HG03342 (cell line): Measurements from ENCODE around the gene XXYLT1.

Experiments
- ATAC-seq: cut with Tn5 transposase; IDR thresholded peaks from one replicate; pipeline ENCODE4 v1.9.1; 2021; ENCODE audit warnings: mild to moderate bottlenecking, moderate library complexity; ENCODE audit not compliant: unreplicated experiment

The XXYLT1 gene

DNA sequence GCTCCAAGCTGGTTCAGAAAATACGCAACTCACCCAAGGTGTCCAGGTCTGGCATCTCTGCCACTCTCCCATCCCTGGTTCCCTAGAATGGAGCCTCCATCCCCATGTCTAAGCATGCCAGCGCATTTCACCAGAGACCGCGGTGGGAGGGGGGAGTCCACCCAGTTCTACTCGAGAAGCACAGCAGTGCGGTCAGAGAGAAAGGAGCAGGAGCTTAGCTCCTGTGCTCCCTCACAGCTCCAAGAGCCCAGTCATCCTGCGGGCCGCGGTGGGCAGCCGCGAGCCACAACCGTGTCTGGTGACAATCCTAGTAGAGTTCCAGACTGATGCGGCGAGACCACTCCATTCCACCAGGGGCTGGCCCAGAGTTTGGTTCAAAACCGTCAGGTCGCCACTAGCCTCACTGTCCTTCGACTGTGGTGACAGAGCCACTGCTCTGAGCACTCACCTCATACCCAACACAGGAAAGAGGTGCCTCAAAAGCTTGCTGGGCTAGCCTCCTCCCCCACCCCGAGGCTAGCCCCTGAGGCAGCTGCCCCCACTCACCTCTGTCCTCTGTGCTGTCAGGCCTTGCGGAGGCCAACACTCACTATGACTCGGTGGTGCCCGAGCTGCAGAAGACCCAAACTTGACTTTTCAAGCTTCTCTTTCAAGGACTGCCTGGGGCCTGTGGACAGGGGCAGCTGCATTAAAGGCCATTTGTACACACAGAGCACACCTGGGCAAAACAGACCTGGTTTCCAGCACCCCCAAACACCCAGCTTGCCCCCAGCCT is 185.4 kb downstream of the XXYLT1 start:
- ATAC-seq = no peak

DNA sequence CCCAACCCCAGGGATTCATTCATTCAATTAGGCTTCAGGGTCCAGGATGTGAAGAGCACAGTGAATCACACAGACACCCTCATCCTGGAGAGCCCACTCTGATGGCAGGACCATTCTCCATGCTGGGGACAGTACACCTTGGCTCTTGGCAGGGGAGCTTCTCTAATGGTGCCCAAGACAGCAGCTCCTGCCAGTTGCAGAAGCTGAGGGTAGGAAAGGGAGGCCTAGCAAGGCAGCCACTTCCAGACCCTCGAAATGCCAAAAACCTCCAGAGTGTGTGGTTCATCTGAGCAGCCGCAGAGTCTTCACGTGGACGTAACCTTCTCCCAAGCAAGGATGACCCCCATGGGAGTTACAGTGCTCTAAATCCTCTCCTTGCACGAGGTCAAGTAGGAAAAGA is 186.2 kb downstream of the XXYLT1 start:
- no peak for ATAC-seq

DNA sequence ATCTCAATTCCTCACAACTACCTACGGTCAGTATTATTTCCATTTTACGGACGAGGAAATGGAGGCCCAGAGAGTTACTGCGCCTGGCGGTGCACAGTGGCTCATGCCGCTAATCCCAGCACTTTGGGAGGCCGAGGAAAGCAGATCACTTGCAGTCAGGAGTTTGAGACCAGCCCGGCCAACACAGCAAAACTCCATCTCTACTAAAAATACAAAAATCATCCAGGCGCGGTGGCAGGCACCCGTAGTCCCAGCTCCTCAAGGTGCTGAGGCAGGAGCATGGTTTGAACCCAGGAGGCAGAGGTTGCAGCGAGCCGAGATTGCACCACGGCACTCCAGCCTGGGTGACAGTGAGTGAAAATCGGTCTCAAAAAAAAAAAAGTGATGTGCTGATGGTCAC is 187.3 kb downstream of the XXYLT1 start:
- ATAC-seq = no peak

DNA sequence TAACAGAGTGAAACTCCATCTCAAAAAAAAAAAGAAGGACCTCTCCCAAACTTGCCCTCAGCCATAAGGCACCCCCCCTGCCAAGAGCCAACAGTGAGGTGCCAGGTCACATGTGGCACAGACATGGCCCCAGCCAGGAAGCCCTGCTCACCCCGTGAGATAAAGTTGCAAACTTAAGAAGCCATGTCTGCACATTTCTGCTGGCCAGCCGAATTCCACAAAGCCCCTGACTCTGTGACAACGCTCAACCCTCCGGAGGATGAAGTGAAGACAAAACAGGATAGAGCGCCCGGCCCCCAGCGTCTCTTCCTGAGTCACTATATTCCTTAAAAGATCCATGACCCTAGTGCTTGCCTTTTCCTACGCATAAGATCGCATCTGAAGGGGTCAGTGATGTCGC is 188.1 kb downstream of the XXYLT1 start:
- no peak for ATAC-seq

DNA sequence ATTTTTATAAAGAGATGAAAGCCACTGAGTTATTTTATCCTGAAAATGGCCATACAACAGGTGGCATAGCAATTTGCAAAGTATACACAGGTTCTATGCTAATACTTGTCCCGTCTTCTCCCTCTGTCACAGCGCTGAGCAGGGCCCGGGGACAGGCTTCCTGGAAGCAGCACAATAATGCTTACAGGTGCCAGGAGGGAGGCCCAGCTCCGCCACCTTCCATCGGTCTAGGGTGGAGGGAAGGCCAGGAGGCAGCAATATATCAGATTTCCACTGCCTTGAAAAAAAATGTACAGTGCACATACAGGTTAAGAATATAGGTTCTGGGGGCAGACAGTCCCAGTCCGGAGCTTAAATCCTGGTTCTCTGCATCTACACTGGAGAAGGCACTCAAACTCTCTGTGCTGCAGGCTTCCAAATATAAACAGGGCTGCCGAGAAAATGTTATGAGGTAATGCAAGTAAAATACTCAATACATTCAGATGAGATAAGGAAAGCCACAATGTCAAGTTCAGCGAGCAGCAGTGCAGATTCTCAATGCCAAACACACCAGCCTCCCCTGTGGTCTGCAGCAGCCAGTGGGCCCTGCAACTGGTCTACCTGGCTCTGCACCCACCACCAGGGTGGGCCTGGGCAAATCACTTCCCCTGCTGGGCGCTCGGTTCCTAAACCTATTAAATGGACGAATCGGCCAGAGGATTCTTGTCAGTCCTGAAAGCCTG is 189.6 kb downstream of the XXYLT1 start:
- ATAC-seq = no peak

DNA sequence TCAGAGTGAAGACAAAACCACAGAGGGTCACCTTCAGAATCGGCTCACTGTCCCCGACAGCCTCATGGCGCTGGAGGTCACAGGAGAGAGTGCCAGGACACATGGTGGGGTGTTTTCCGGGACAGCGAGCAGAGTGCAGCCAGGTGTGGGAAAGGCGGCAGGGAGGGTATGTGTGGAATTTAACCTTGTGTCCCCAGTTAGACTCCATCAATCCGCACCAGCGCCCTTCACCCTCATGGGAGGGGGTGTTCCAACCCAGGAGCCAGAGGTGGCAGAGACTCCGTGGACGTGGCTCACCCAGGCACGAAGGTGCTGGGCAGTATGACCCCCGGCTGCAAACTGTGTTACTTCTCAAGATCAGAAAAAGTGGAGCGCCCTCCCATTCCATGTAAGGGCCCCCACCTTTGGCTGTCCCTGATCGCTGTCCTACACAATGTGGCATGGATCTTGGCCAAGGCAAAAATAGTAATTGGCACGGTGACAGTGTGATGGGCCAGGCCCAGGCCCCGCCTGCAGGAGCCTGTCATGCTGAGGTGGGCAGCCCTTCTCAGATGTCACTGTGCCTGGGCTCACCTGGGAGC is 190.3 kb downstream of the XXYLT1 start:
- no peak for ATAC-seq

DNA sequence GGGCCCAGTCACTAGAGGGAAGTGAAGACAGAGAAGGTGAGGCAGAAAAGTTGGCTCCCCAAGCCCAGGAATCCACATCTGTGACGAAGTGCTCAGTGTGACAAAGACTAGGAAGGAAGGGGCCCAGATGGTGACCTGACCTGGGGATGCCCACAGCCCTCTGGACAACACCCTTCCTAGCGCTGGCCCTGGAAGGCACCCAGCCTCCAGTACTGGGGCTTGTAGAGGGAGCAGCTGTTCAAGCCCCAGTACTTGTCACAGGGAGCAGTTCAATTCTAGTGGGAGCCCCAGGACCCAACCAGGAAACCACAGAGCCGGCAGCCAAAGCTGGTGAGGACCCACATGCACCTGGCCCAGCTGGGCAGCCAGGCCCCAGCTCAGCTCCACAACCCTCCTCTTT is 190.8 kb downstream of the XXYLT1 start:
- ATAC-seq = no peak

DNA sequence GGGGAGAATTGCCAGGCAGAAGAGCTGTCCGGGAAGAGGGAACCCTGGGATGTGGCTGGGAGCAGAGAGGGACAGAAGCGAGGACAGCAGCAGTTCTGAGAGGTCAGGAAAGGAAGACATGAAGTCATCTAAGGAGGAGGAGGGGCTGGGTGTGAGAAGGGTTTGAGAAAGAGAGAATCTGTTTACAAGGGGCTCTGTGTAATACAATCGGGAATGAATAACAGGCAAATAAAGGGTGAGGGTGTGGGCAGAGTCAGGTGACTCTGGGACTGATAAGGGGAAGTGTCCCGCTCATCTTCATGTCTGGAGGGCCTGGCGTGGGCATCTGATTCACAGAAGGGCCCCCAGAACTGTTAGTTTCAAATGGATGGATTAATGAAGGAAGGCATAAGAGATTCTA is 191.3 kb downstream of the XXYLT1 start:
- no peak for ATAC-seq

DNA sequence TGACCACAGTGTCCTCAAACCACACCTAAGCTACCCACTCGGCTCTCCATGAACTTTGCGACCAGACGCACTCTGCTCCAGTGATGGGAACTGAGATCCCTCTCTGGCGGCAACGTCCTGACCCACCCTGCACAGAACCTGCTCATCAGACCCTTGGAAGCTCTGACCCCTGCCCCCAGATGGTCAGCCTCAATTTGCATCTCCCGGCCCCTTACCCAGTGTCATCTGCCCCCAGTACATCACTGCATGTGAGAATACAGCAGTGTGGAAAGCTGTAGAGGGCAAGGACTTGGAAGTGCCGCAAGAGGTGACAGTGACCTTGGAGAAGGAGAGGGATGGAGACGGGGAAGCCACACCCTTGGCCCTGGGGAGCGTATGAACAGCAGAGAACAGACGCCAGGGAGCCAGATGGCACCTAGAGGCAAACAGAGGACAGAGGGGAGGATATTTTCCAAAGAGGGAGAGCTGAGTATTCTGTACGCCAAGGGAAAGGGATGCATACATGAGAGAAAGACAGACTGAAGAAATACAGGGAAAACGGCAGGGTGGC is 192.0 kb downstream of the XXYLT1 start:
- ATAC-seq = no peak

DNA sequence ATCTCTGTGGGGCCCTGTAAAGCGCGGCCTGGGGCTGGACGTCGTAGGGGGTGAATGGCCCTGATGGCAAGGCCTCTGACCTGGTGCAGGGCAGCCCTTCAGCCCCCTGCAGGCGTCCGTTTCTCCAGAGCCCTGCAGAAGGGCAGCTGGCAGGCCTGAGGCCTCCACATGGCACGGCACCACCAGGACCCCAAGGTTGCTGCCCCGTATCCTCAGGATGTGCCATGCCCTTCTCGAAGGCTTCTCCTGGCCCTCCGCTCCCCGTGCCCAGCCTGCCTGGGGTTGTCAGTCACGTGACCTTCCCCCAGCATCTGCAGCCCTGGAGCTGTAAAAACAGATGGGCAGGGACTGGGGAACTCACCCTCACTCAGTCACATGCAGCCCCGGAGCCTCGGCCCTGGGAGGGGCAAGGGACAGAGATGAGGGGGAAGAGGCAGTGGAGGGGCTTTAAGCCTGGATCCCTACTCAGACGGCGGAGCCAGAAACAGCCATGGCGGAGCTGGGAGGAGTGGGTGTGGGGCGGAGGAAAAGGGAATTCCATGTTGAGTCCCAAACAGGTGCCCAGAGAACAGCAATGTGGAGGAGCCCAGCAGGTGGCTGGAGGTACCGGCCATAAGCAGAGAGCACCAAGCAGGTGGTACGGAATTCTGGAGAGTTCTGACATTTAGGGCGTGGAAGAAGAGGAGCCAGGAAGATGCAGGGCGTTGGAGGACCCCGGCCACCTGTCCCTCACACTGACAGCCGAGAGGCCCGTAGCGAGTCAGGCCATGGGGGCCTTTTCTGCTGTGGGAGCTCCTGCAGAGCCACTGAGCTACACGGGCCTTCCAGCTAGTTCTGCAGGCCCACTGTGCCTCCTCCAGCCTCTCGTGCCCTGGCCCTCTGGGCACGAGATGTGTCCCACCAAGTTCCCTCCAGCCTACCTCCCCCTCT is 193.1 kb downstream of the XXYLT1 start:
- no peak for ATAC-seq

DNA sequence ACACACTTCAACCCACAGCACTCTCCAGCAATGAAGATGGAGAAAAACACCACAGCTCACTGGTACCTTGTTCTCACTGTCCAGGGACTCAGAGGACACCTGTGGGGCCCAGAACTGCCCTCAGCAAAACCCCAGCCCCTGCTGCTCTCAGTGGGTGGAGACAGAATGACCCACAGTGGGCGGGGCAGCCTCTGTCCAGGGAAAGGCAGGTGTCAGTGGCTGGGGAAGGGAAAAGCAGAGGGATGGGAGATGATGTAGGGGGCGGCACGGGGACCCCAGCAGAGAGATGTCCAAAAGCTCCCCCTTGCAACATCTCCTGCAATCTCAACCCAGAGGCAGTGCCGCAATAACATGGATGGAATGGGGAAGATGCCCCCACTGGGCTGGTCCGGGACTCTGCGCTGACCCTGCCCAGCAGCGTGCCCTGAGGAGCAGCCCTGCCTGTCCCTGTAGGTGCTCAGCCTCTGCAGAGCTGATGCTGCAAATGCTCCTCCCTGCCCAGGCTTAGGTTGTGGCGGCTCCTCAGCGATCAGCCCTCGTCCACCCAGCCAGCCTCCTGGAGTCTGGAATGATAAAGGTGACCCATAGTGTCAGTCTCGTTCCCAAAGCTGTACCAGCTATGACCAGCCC is 193.9 kb downstream of the XXYLT1 start:
- no peak for ATAC-seq

DNA sequence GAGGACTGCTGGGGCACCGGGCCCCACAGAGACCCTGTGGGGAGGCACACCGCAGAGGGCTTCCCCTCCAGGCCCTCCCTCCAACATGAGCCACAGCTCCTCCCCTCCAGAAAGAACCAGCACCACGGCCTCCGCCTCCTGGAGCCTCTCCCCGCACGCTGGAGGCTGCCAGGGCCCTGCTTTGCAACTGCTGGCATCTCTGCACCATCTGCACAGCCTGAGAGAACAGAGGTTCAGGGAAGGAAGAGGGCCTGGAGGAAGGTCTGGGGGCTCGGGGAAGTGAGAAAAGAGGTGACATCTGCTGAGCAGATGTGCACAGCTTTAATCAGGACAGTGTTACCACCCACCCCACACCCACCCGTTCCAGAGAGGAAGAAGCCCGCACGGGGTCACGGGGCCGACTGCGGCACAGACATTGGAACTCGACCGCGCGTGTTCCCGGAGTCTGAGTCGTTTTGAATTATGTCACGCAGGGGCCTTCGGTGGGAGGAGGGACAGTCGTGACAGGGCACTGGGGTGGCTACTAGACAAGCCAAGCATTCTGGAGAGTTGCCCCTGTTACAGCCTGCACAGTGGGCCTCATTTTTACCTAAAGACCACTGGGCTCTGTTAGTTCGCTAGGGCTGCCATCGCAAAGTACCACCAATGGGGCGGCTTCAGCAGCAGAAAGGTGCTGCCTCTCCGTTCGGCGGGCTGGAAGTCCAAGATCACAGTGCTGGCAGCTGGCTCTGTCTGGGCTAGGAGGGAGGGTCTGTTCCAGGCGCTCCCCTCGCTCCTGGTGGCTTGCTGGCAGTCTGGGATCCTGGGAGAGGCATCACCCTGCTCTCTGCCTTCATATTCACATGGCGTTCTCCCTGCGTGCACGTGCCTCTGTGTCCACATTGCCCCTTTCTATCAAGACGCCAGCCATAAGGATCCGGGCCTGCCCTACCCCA is 194.8 kb downstream of the XXYLT1 start:
- no peak for ATAC-seq

DNA sequence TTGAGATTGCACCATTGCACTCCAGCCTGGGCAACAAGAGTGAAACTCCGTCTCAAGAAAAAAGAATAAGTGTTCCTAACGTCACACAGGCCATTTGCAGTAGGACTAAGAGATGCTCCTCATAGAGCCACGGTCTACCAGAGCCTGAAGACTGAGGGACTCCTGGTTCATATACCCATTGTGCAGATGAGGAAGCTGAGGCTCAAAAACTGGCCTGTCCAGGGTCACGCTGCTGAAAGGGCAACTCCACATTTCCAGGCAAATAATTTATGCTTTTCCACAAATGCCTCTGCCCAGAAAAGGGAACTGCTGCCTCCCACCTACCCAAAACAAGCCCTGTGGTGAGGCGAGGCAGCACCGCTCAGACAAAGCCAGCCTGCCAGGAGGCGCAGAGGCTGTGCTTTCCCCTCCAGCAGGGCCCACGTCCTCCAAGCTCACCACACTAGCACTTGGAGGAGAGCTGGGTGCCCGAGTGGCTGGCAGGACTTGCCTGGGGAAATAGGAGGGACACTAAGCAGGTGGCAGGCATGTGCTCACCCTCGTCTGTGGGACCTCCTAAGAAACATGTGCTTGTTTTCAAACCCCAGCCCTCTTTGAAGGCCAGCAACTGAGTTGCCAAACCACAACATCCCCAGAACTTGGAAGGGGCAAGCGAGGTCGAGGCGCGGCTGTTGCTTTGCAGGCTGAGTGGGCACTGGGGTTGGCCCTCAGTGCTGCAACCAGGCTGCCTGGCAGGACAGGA is 195.6 kb downstream of the XXYLT1 start:
- ATAC-seq = no peak

DNA sequence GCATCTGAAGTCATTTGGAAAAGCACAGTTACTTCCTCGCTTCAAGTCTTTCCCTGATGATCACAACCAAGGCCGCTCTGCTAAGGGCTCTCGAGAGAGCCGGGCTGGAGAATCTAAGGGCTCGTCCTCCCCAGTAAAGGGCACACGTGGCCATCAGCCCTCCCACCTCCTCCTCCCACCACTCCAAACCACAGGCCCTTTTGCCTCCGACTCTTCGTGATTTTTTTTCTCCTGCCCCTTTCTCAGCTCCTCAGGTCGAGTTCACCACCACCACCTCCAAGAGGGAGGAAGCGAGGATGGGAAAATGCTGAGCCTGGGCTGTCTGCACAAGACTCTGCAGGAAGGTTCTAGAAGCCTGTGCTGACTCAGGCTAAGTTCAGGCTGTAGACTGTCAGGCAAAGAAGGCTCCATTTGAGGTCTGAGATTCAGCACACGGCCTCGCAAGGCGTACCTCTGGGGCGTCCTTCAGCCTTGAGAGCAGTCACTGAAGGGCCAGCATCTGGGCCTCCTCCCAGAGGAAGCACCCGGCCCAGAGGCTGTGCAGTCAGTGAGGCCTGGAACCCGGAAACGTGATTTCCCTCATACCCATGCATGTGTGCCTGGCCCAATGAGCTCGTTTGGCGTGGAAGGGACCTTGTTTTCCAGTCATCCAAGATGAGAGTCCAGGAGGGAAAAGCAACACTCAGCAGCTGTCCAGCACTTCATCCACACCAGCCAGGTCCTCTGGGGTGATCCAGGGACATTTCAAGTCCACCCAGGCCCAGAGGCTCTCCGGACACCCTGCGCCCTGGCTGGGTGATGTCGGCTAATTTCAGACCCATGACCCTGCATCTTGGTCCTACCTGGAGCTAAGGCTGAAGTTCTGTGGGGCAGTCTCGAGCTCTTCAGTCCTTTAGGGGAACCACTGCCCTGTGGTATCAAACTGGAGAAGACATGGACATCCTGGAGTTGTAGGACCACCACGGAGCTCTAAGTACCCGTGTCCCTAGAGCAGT is 196.8 kb downstream of the XXYLT1 start:
- no peak for ATAC-seq

DNA sequence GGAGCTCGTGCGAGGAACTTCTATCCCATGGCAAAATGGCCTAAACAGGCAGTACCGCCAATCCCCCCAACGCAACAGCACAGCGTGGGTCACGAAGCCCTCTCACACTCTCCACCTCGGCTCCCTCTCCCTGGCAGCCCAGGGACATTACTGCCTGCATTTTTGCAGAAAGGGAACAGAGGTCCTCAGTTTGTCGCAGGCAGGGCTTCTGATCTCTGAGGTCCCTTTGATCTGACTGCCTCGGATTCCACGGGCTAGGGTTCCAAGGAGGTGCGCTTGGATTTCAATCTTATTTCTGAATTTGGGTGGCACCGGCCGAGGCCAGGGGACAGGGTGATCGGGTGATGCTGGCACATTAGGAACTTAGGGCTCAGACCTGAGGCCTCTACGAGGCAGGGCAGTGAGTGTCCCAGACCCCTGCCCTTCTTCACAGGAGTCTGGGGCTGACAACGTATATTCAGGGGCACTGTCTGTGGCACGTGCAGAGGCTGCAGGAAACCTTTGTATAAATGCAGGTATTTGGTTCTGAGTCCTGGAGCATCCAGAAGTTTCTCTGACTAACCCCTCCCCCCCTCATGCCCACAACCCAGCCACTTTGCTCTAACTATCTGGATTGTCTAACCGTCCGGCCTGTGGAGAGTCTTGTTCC is 197.9 kb downstream of the XXYLT1 start:
- no peak for ATAC-seq

DNA sequence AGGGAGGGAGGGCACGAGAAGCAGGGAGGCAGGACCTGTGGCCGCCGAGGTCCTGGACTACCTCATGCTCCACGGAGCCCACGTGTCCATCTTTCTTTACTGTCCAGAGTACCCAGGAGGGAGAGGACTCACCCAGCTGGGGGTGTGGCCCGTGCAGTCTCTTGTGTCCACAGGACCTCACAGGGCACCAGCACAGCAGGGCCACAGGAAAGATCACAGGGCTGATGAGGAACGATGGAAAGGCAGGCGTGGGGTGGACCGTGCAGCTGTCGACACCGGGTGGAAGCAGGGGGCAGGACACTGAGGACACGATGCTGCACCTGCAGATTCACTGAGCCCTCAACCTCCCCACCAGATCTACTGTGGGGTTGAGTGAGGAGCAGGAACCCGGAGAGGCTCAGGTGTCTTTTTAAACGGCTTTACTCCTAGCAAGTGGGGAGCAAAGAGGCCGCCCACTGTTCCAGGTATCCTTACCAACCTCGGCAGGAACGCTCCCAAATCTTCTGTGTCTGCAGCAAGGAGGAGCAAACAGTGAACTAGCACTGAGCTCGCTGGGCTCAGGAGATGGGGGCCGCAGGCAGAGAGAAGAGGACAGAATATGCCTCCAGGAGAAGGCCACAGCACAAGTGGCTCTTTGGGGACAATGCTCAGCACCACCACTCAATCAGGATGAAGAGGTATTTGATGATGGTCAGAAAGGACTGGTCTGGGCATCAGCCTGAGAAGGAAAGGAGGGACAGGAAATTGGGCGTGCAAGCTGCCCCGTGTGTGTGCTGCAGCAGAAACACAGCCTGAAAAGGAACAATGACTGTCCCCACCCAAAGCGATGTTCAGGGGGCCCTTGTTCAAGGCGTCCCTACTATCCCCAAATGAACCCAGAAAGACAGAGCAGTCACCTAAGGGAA is 198.8 kb downstream of the XXYLT1 start:
- ATAC-seq = no peak
